ENCODE results near the gene RND2. TPM values are rescaled to one million over a fixed set of nuclear protein-coding genes. Genes with fewer than 3 reads are reported as not detected.
A peak's percentile ranks its signal among the peaks of the same experiment; 100 is the strongest.

The RND2 gene
- total RNA-seq, 2 donors from 2014 or later = 36.1 to 55.5 TPM

GRCh38 chr17:43069368-43069898, 44.4 kb downstream of the RND2 start:
- no peak for DNase-seq
- Mint-ChIP-seq H3K4me1 (peaks cover 11% of the 10 kb centered on the region), H3K27me3 (ENCODE audit: insufficient read depth) (no peaks in the 10 kb centered on the region), H3K9me3 (no peaks in the 10 kb centered on the region), H3K36me3 (ENCODE audit: low read depth) (peaks cover 36% of the 10 kb centered on the region), H3K4me3 (no peak overlapping the region), H3K27ac (no peak overlapping the region)
- peaks cover 41% of the 10 kb centered on the region for H3K36me3 ChIP-seq (ENCODE audit: control insufficient read depth, insufficient read depth, low read length)
- peaks cover 2% of the 10 kb centered on the region for H3K4me1 ChIP-seq (ENCODE audit: control insufficient read depth, insufficient read depth, low read length)
- H3K9ac ChIP-seq (ENCODE audit: extremely low read depth, low read length, poor library complexity, severe bottlenecking) = no peak overlapping the region
- no peak overlapping the region for H3K4me3 ChIP-seq (ENCODE audit: low read length)
- H3K27ac ChIP-seq (ENCODE audit: low read depth, low read length) = peak overlapping the region; percentile 30
- TF ChIP-seq, protein P1, sequence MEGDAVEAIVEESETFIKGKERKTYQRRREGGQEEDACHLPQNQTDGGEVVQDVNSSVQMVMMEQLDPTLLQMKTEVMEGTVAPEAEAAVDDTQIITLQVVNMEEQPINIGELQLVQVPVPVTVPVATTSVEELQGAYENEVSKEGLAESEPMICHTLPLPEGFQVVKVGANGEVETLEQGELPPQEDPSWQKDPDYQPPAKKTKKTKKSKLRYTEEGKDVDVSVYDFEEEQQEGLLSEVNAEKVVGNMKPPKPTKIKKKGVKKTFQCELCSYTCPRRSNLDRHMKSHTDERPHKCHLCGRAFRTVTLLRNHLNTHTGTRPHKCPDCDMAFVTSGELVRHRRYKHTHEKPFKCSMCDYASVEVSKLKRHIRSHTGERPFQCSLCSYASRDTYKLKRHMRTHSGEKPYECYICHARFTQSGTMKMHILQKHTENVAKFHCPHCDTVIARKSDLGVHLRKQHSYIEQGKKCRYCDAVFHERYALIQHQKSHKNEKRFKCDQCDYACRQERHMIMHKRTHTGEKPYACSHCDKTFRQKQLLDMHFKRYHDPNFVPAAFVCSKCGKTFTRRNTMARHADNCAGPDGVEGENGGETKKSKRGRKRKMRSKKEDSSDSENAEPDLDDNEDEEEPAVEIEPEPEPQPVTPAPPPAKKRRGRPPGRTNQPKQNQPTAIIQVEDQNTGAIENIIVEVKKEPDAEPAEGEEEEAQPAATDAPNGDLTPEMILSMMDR (conservative IDR thresholded peaks at IDR 0.05) = no peak
- H3K27me3 ChIP-seq (ENCODE audit: control insufficient read depth, insufficient read depth, low read length, poor library complexity, severe bottlenecking) = no peaks in the 10 kb centered on the region
- 92 to 100% methylated on average over 3 of the region's 3 CpGs for WGBS, 2 experiments (ENCODE audit: insufficient coverage in 1 of 2, insufficient read length in 1 of 2)
- no peaks in the 10 kb centered on the region for H3K9me3 ChIP-seq (ENCODE audit: control insufficient read depth, low read length)

DNA sequence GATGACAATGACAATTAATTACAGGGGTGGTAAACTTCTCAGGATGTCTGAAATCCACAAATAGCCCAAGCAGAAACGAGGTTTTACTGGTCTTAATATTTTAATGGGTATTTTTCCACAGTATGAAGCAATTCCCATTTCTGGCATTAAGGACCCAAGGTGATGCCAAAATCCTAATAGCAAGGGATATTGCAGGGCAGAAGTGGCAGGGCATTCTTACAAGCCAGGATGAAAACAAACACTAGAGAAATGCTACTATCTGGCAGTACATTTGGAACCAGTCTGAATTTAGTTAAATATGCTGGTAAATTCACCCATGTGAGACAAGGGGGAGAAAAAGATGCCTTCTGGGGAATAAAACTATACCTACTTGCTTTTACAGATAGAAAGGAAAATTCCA, 45.2 kb downstream of the RND2 start:
- no peak for DNase-seq
- H3K36me3 Mint-ChIP-seq (ENCODE audit: low read depth) = peaks cover 42% of the 10 kb centered on the region
- no peaks in the 10 kb centered on the region for H3K4me1 ChIP-seq (ENCODE audit: control insufficient read depth, insufficient read depth, low read length)
- H3K9me3 ChIP-seq (ENCODE audit: control insufficient read depth, low read length) = no peaks in the 10 kb centered on the region
- no peaks in the 10 kb centered on the region for H3K27me3 ChIP-seq (ENCODE audit: control insufficient read depth, insufficient read depth, low read length, poor library complexity, severe bottlenecking)
- no peak overlapping the region for H3K4me3 Mint-ChIP-seq
- no peaks in the 10 kb centered on the region for H3K27me3 Mint-ChIP-seq (ENCODE audit: insufficient read depth)
- 81% methylated on average over 1 of the region's 1 CpG; no CpG with 5 or more reads in 1 of the 2 experiments for WGBS, 2 experiments (ENCODE audit: insufficient coverage in 1 of 2, insufficient read length in 1 of 2)
- H3K9me3 Mint-ChIP-seq = no peaks in the 10 kb centered on the region
- TF ChIP-seq, protein P1 (conservative IDR thresholded peaks at IDR 0.05) = no peak
- H3K9ac ChIP-seq (ENCODE audit: extremely low read depth, low read length, poor library complexity, severe bottlenecking) = no peak overlapping the region
- H3K27ac ChIP-seq (ENCODE audit: low read depth, low read length) = no peak overlapping the region
- peaks cover 42% of the 10 kb centered on the region for H3K36me3 ChIP-seq (ENCODE audit: control insufficient read depth, insufficient read depth, low read length)
- peaks cover 7% of the 10 kb centered on the region for H3K4me1 Mint-ChIP-seq
- H3K4me3 ChIP-seq (ENCODE audit: low read length) = no peak overlapping the region
- H3K27ac Mint-ChIP-seq = no peak overlapping the region

DNA sequence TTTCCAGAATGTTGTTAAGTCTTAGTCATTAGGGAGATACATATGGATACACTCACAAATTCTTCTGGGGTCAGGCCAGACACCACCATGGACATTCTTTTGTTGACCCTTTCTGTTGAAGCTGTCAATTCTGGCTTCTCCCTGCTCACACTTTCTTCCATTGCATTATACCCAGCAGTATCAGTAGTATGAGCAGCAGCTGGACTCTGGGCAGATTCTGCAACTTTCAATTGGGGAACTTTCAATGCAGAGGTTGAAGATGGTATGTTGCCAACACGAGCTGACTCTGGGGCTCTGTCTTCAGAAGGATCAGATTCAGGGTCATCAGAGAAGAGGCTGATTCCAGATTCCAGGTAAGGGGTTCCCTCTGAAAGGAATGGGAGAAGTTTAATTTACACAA, 45.8 kb downstream of the RND2 start:
- H3K36me3 Mint-ChIP-seq (ENCODE audit: low read depth) = peaks cover 39% of the 10 kb centered on the region
- peaks cover 38% of the 10 kb centered on the region for H3K36me3 ChIP-seq (ENCODE audit: control insufficient read depth, insufficient read depth, low read length)
- 89 to 100% methylated on average over 1 of the region's 1 CpG for WGBS, 2 experiments (ENCODE audit: insufficient coverage in 1 of 2, insufficient read length in 1 of 2)
- no peaks in the 10 kb centered on the region for H3K4me1 ChIP-seq (ENCODE audit: control insufficient read depth, insufficient read depth, low read length)
- H3K27ac Mint-ChIP-seq = no peak overlapping the region
- peaks cover 7% of the 10 kb centered on the region for H3K4me1 Mint-ChIP-seq
- H3K4me3 ChIP-seq (ENCODE audit: low read length) = no peak overlapping the region
- DNase-seq = no peak
- no peak overlapping the region for H3K9ac ChIP-seq (ENCODE audit: extremely low read depth, low read length, poor library complexity, severe bottlenecking)
- TF ChIP-seq, protein P1 (conservative IDR thresholded peaks at IDR 0.05) = no peak
- H3K4me3 Mint-ChIP-seq = no peak overlapping the region
- no peaks in the 10 kb centered on the region for H3K27me3 Mint-ChIP-seq (ENCODE audit: insufficient read depth)
- no peaks in the 10 kb centered on the region for H3K9me3 Mint-ChIP-seq
- H3K9me3 ChIP-seq (ENCODE audit: control insufficient read depth, low read length) = no peaks in the 10 kb centered on the region
- H3K27me3 ChIP-seq (ENCODE audit: control insufficient read depth, insufficient read depth, low read length, poor library complexity, severe bottlenecking) = no peaks in the 10 kb centered on the region
- H3K27ac ChIP-seq (ENCODE audit: low read depth, low read length) = no peak overlapping the region

All from endodermal cell (in vitro differentiated cells).